A549 treated with dexamethasone at 1 μM for 4 hours (cell line): Measurements from ENCODE around the gene SLX1B. TPM values are rescaled to one million over a fixed set of nuclear protein-coding genes. Genes with fewer than 3 reads are reported as not detected.

Experiments
- total RNA-seq: library from RNA; stranded (reverse); fragments of 200-300 nt; extraction: Qiagen RNA extraction; gene quantifications from 5 replicates; pipeline ENCODE4 v1.2.3, GENCODE V29; 2022

The SLX1B gene
- total RNA-seq, result 65.4 to 77.5 TPM (median 75.3 TPM) in 5 replicates

GRCh38 chr16:29454269-29454668 is at the start of gene SLX1B, which contains the start of gene BOLA2:
Gene SLX1B, plus strand, starts transcription at chr16:29454533.
Gene BOLA2, minus strand, starts transcription at chr16:29454351. Its CDS starts 98 bp downstream, at chr16:29454253.

GRCh38 chr16:29459706-29460646 is 5.6 kb downstream of the SLX1B start, which contains the start of gene SULT1A4:
Gene SULT1A4, plus strand, starts transcription at chr16:29459913. Its CDS starts 1,473 bp downstream, at chr16:29461386.

GRCh38 chr16:29506308-29506707 is 52.0 kb downstream of the SLX1B start, which contains the start of gene NPIPB12:
Gene NPIPB12, minus strand, starts transcription at chr16:29506408.

Other genes with a start within 250 kb of the SLX1B start
- 0.41 to 1.8 TPM (median 1.2 TPM) in 5 replicates for gene NPIPB11, start 47.8 kb upstream of the SLX1B start, total RNA-seq
- gene BOLA2, start 182 bp upstream of the SLX1B start, total RNA-seq, result 18.0 to 25.4 TPM (median 21.5 TPM) in 5 replicates
- gene SULT1A4, start 5.4 kb downstream of the SLX1B start, total RNA-seq, result 23.0 to 35.5 TPM (median 28.4 TPM) in 5 replicates
- 15.7 to 37.4 TPM (median 29.7 TPM) in 5 replicates for gene NPIPB12, start 51.9 kb downstream of the SLX1B start, total RNA-seq
- not detected in 5 replicates for gene SPN, start 208.7 kb downstream of the SLX1B start, total RNA-seq
- gene QPRT, start 224.6 kb downstream of the SLX1B start, total RNA-seq, result 0.48 to 1.0 TPM (median 0.86 TPM) in 5 replicates